OCI-LY3 (cell line): ENCODE results near the gene TENT5C.

Experiments
- EZH2phosphoT487 ChIP-seq: fragments of 200-600 bp; shearing (Covaris generic); IDR thresholded peaks from 2 replicates; pipeline ENCODE4 v1.6.1; 2018; ENCODE audit warnings: antibody characterized with exemption, mixed run types, low read depth
- TF ChIP-seq, protein P1 (sequence below): fragments of 200-600, 300-600 bp; sonication (generic); IDR thresholded peaks from 2 replicates; pipeline ENCODE4 v1.5.1; 2014; ENCODE audit warnings: antibody characterized with exemption, low read length, low read depth

DNA sequence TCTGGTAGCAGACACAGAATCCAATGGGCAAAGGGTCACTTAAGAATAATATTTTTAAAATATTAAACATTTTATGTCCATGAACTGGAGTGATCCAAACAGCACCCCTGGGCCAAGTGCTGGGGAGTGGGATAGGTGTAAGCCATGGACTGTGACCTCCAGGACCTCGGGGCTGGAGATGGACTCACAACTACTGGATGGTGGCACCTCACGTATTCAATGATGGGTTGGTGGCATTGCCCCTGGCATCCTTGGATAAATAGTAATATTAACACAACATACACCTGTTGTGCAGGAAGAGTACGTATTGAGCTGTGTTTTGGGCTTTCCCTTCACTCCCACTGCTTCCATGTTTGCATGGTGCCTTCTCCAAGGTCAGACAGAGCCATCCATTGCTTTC, 39.3 kb upstream of the TENT5C start:
- TF ChIP-seq, protein P1, sequence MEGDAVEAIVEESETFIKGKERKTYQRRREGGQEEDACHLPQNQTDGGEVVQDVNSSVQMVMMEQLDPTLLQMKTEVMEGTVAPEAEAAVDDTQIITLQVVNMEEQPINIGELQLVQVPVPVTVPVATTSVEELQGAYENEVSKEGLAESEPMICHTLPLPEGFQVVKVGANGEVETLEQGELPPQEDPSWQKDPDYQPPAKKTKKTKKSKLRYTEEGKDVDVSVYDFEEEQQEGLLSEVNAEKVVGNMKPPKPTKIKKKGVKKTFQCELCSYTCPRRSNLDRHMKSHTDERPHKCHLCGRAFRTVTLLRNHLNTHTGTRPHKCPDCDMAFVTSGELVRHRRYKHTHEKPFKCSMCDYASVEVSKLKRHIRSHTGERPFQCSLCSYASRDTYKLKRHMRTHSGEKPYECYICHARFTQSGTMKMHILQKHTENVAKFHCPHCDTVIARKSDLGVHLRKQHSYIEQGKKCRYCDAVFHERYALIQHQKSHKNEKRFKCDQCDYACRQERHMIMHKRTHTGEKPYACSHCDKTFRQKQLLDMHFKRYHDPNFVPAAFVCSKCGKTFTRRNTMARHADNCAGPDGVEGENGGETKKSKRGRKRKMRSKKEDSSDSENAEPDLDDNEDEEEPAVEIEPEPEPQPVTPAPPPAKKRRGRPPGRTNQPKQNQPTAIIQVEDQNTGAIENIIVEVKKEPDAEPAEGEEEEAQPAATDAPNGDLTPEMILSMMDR = no peak
- no peak for TF ChIP-seq EZH2phosphoT487
